GM12878 (cell line): ENCODE measurements around the gene ZNF428. TPM values are rescaled to one million over a fixed set of nuclear protein-coding genes. Genes with fewer than 3 reads are reported as not detected.

Experiments
- ATAC-seq: fragments of 200-7000 bp; cut with Tn5 transposase; 3 replicates; pipeline ENCODE4 v1.9.1; 2020; ENCODE audit warnings: mild to moderate bottlenecking, moderate library complexity
- BruUV-seq: library from RNA; stranded (reverse); fragments of 400-500 nt; replicated peaks from 2 replicates; lab custom pipeline; 2021; lab: Mats Ljungman, UMichigan
- CTCF ChIA-PET: fragments of 300-600 bp; sonication (Branson Sonifier 250); formaldehyde crosslinking; extraction: SDS; loops from one replicate; lab custom pipeline; 2021; ENCODE audit warnings: inconsistent platforms; lab: Yijun Ruan, JAX
- POLR2A ChIA-PET: fragments of 350-600 bp; formaldehyde crosslinking; extraction: SDS; loops from one replicate; lab custom pipeline; 2021; ENCODE audit warnings: inconsistent platforms; lab: Charles Lee
- RAD21 ChIA-PET: fragments of 300-600 bp; sonication (Branson Sonifier 250); formaldehyde crosslinking; loops from one replicate; lab custom pipeline; 2023; ENCODE audit warnings: antibody characterized with exemption; ENCODE audit not compliant: unreplicated experiment; lab: Charles Lee
- SMC1A ChIA-PET: fragments of 300-600 bp; sonication (Branson Sonifier 250); formaldehyde crosslinking; loops from one replicate; lab custom pipeline; 2023; ENCODE audit not compliant: unreplicated experiment, uncharacterized antibody; lab: Charles Lee
- DNase-seq: peaks from one replicate; pipeline ENCODE4 v3.0.0-alpha.2; 2011; ENCODE audit warnings: low read depth, low spot score
- FAIRE-seq: peaks from 3 replicates; lab custom pipeline; 2011; peaks lifted over from hg19 to GRCh38; lab: Jason Lieb, UNC
- H2AFZ ChIP-seq: 2 replicates; pipeline ENCODE4 v1.6.0; 2011; ENCODE audit warnings: low read depth, low read length, control low read depth; ENCODE audit not compliant: control insufficient read depth
- H3K27ac ChIP-seq: 2 replicates; pipeline ENCODE4 v1.5.1; 2011; ENCODE audit warnings: control low read depth; ENCODE audit not compliant: control insufficient read depth, insufficient read depth
- H3K27me3 ChIP-seq, 2 experiments: replicated peaks in 1 of 2; 2 replicates each; pipeline versions ENCODE4 v1.6.0 to v1.6.1; 2011; ENCODE audit warnings: low read length in 1 of 2; ENCODE audit not compliant: control insufficient read depth in 2 of 2, insufficient read depth in 2 of 2
- H3K36me3 ChIP-seq, 2 experiments: 2 replicates each; pipeline ENCODE4 v1.5.1; 2011; ENCODE audit warnings: low read length in 1 of 2; ENCODE audit not compliant: control insufficient read depth in 2 of 2, insufficient read depth in 2 of 2
- H3K4me1 ChIP-seq: 2 replicates; pipeline ENCODE4 v1.6.1; 2011; ENCODE audit warnings: mild to moderate bottlenecking, low read length, moderate library complexity, mixed read lengths; ENCODE audit not compliant: control insufficient read depth, insufficient read depth
- H3K4me2 ChIP-seq: 2 replicates; pipeline ENCODE4 v1.6.0; 2011; ENCODE audit warnings: control low read depth; ENCODE audit not compliant: control insufficient read depth, insufficient read depth
- H3K4me3 ChIP-seq: fragments of 200-600 bp; sonication (generic); 2 replicates; pipeline ENCODE4 v1.5.1; 2016
- H3K79me2 ChIP-seq: 2 replicates; pipeline ENCODE4 v1.6.0; 2011; ENCODE audit warnings: low read length; ENCODE audit not compliant: control insufficient read depth, insufficient read depth
- H3K9ac ChIP-seq: 2 replicates; pipeline ENCODE4 v1.8.0; 2011; ENCODE audit warnings: low read length, control low read depth, mixed read lengths; ENCODE audit not compliant: control insufficient read depth, insufficient read depth
- H3K9me3 ChIP-seq: replicated peaks from 3 replicates; pipeline ENCODE4 v1.5.1; 2011; ENCODE audit warnings: mild to moderate bottlenecking, low read length; ENCODE audit not compliant: control insufficient read depth, insufficient read depth
- H4K20me1 ChIP-seq: 2 replicates; pipeline ENCODE4 v1.6.0; 2011; ENCODE audit not compliant: control insufficient read depth, insufficient read depth
- NRF1 ChIP-seq: conservative IDR thresholded peaks from 2 replicates; pipeline ENCODE4 v1.6.1; 2011; ENCODE audit warnings: mild to moderate bottlenecking, low read depth, low read length, improper control_type of control experiment
- POLR2AphosphoS2 ChIP-seq: IDR thresholded peaks from 2 replicates; pipeline ENCODE4 v1.6.1; 2011; ENCODE audit warnings: low read depth, mild to moderate bottlenecking, low read length, improper control_type of control experiment, moderate library complexity
- RUNX3 ChIP-seq: IDR thresholded peaks from 2 replicates; pipeline ENCODE4 v1.6.1; 2012; ENCODE audit warnings: low read length, inconsistent platforms
- WGBS: methylation state at CpG from one replicate; pipeline ENCODE4 v1.1.6; 2016; ENCODE audit warnings: low lambda C conversion rate; ENCODE audit not compliant: insufficient replicate concordance, insufficient coverage; ENCODE audit errors: missing lambda C conversion rate; 5-methylcytosine and 5-hydroxymethylcytosine counted together
- in situ Hi-C: fragments of 300-500 bp; cut with MboI; formaldehyde crosslinking; loops from 9 replicates; pipeline ENCODE4 v1.14.3; 2018; ENCODE audit warnings: mixed read lengths
- intact Hi-C: fragments of 100-400 bp; cut with micrococcal nuclease; formaldehyde crosslinking; loops from one replicate; pipeline ENCODE4 v1.14.2; 2022; ENCODE audit not compliant: unreplicated experiment
- polyA plus RNA-seq, 11 experiments: library from polyadenylated mRNA; depleted of rRNA in 4 of 11; unstranded in 6 of 11; stranded (reverse) in 5 of 11; fragments of >200 nt; fragmentation: Nextera tagmentation in 4 of 11; fragmentation: Illumina TruSeq in 1 of 11; extraction: Ambion mirVana in 4 of 11; extraction: Trizol in 1 of 11; gene quantifications; 1 replicate in 1 of 11; 2 replicates in 10 of 11; pipeline versions ENCODE4 v1.2.1 to v1.2.3, GENCODE V29; 2011 to 2016; ENCODE audit warnings: inconsistent platforms in 2 of 11, missing spikeins in 2 of 11, low read depth in 1 of 11
- total RNA-seq, 4 experiments: library from RNA; depleted of rRNA in 3 of 4; stranded (reverse); fragments of >200 nt in 3 of 4; fragmentation: Illumina TruSeq in 1 of 4; extraction: Trizol in 1 of 4; gene quantifications; 2 replicates each; pipeline versions ENCODE4 v1.2.1 to v1.2.3, GENCODE V29; 2013 to 2021
- TF ChIP-seq, protein P1 (sequence below): fragments of 450-650 bp; IDR thresholded peaks from 2 replicates; pipeline ENCODE4 v1.6.1; 2016; ENCODE audit warnings: mild to moderate bottlenecking
- TF ChIP-seq, protein P2 (sequence below): IDR thresholded peaks from 2 replicates; pipeline ENCODE4 v1.6.1; 2011; ENCODE audit warnings: borderline replicate concordance, low read depth, mild to moderate bottlenecking, moderate library complexity, low read length; ENCODE audit not compliant: insufficient read depth, poor library complexity, severe bottlenecking

ZNF428 gene
- total and polyA plus RNA-seq, 10 of the 15 experiments (the other 5 are each of a cell fraction or from before 2014, with no cell fraction given), result 0.27 to 57.8 (median 20.4) TPM

DNA sequence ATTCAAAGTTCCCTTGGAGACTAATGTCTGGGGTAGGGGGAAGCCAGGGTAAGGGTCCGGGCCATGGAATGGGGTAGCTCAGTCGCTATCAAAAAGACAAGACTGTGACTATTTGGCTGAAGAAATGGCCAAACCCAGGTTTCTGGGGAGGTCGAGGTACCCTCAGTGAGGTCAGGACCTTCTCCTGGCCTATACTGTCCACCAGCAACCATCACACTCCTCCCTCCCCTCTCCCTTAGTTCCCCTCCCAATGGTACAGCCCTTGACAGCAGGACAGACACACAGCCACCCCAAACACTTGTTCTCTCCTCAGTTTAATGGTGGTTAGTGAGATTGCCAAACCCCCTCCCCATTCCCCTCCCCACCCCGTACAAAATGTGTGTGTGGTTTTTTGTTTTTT is 2.6 kb upstream of the ZNF428 start:
- Histone ChIP-seq H3K4me1 (peaks cover 6% of the 10 kb centered on the region; the same call in 1 of the 2 replicates), H3K36me3 (no peaks in the 10 kb centered on the region), H3K9me3 (no peaks in the 10 kb centered on the region), H3K9ac (no peak overlapping the region), H3K4me2 (no peak overlapping the region), H3K27me3 (no peaks in the 10 kb centered on the region), H3K27ac (no peak overlapping the region), H2AFZ (no peak overlapping the region), H4K20me1 (no peaks in the 10 kb centered on the region), H3K4me3 (no peak overlapping the region), H3K79me2 (peaks cover 15% of the 10 kb centered on the region)
- 47% methylated on average over 4 of the region's 4 CpGs for WGBS
- ChIA-PET POLR2A (no interaction called here), SMC1A (no interaction called here), RAD21 (no interaction called here), CTCF (interaction anchor here (1.5 to 1.9 kb wide), 2 partner anchors 27 to 46 kb away, joined by 3 to 7 read pairs; partner anchors contain the start of gene IRGQ)
- BruUV-seq, result no TSS peak
- intact Hi-C loops (no loop called here), in situ Hi-C loops (no loop called here)
- ATAC-seq, result no peak
- no peak for TF ChIP-seq POLR2AphosphoS2
- DNase-seq, result no peak
- no peak for FAIRE-seq

DNA sequence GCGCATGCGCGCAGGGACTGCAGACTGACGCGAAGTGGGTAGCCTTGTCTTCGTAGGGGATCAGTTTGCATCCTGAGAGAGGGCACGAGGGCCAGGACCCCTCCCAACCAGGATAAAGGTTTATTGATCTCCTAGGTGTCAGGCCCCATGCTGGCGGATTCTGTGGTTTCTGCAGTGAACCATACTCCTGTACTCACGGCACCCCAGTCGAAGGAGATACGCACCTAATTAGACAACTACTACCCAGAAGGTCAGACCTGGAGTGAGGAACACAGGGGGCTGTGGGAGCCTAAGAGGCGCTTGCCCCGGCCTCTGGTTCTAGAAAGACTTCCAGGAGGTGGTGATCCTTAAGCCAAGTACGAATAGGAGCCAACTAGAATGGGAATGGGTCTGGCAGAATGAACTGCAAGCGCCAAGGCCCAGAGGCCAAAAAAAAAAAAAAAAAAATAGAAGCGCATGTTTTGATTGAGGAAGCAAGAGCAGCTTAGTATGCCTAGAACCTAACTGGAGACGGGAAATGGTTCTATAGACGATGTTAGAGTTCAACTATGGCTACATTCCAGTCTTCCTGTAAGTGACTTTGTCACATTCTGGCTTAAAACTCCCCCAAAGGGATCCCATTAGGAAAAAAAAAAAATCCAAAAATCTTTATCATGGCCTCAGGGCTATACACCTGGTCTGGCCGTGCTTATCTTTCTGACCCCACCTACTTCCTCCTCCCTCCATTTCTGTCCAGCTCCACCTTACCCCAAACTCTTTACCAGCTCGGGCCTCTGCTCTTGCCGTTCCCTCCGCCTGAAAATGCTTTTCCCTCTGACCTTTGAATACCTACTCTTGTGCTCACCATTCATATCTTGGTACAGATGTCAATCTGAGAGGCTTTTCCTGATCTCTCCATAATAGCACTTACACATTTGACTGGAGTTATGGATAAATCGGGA is 902 bp upstream of the ZNF428 start:
- ChIA-PET CTCF (interaction anchor here (1.2 to 1.9 kb wide), 2 partner anchors 25 to 65 kb away, joined by 3 to 7 read pairs; partner anchors contain the start of gene IRGQ), RAD21 (no interaction called here), SMC1A (no interaction called here), POLR2A (no interaction called here)
- Histone ChIP-seq H3K9ac (peak overlapping the region; percentile 85; the same call in 1 of the 2 replicates), H3K36me3 (no peaks in the 10 kb centered on the region), H3K4me1 (peaks cover 6% of the 10 kb centered on the region; the same call in 1 of the 2 replicates), H3K27ac (peak overlapping the region; percentile 77), H3K79me2 (peaks cover 18% of the 10 kb centered on the region), H3K4me3 (peak overlapping the region; percentile 82), H2AFZ (peak overlapping the region; percentile 77), H4K20me1 (no peaks in the 10 kb centered on the region), H3K4me2 (peak overlapping the region; percentile 99), H3K27me3 (no peaks in the 10 kb centered on the region), H3K9me3 (no peaks in the 10 kb centered on the region)
- in situ Hi-C loops, result no loop called here
- FAIRE-seq (no peak), DNase-seq (no peak), ATAC-seq (no peak)
- intact Hi-C loops, result no loop called here
- 50% methylated on average over 23 of the region's 23 CpGs for WGBS
- TF ChIP-seq RUNX3, result peak; percentile 23; the same call in 1 of the 2 replicates
- peak; percentile 48; the same call in 1 of the 2 replicates for TF ChIP-seq NRF1
- TF ChIP-seq, protein P1, sequence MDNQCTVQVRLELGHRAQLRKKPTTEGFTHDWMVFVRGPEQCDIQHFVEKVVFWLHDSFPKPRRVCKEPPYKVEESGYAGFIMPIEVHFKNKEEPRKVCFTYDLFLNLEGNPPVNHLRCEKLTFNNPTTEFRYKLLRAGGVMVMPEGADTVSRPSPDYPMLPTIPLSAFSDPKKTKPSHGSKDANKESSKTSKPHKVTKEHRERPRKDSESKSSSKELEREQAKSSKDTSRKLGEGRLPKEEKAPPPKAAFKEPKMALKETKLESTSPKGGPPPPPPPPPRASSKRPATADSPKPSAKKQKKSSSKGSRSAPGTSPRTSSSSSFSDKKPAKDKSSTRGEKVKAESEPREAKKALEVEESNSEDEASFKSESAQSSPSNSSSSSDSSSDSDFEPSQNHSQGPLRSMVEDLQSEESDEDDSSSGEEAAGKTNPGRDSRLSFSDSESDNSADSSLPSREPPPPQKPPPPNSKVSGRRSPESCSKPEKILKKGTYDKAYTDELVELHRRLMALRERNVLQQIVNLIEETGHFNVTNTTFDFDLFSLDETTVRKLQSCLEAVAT, result 0 out of 2 replicates have a peak, but pooled peaks have one; percentile 65
- TF ChIP-seq, protein P2, sequence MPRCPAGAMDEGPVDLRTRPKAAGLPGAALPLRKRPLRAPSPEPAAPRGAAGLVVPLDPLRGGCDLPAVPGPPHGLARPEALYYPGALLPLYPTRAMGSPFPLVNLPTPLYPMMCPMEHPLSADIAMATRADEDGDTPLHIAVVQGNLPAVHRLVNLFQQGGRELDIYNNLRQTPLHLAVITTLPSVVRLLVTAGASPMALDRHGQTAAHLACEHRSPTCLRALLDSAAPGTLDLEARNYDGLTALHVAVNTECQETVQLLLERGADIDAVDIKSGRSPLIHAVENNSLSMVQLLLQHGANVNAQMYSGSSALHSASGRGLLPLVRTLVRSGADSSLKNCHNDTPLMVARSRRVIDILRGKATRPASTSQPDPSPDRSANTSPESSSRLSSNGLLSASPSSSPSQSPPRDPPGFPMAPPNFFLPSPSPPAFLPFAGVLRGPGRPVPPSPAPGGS, result no peak
- BruUV-seq, result TSS peak; percentile 85
